ENCODE measurements around the gene MTAP. TPM values are rescaled to one million over a fixed set of nuclear protein-coding genes. Genes with fewer than 3 reads are reported as not detected.
"Not testable (repeated sequence)": the region's sequence is repeated elsewhere in the genome, so short reads cannot be mapped to it uniquely, and the experiment has no call there.

MTAP gene
- total RNA-seq, 1 experiment from 2014 or later = 20.3 TPM

GRCh38 chr9:21927752-21928151, 125.3 kb downstream of the MTAP start:
- H3K36me3 ChIP-seq = no peaks in the 10 kb centered on the region
- no peak for DNase-seq (ENCODE audit: low read depth in 1 of 2, low spot score in 2 of 2)
- H3K4me1 ChIP-seq (replicated peaks) = no peaks in the 10 kb centered on the region

GRCh38 chr9:21931428-21931827, 129.0 kb downstream of the MTAP start:
- H3K27ac ChIP-seq = no peak overlapping the region
- no peak overlapping the region for H3K4me3 ChIP-seq
- DNase-seq (ENCODE audit: low read depth in 1 of 2, low spot score in 2 of 2) = no peak
- no peaks in the 10 kb centered on the region for H3K36me3 ChIP-seq
- H3K4me1 ChIP-seq (replicated peaks) = no peaks in the 10 kb centered on the region
- H3K9me3 ChIP-seq (replicated peaks) = no peaks in the 10 kb centered on the region
- H3K27me3 ChIP-seq (replicated peaks) = no peaks in the 10 kb centered on the region

More at GRCh38 chr9:21927752-21928151, 125.3 kb downstream of the MTAP start:
- no peaks in the 10 kb centered on the region for H3K27me3 ChIP-seq (replicated peaks)
- H3K4me3 ChIP-seq = no peak overlapping the region
- H3K9me3 ChIP-seq (replicated peaks) = no peaks in the 10 kb centered on the region
- no peak overlapping the region for H3K27ac ChIP-seq

DNA sequence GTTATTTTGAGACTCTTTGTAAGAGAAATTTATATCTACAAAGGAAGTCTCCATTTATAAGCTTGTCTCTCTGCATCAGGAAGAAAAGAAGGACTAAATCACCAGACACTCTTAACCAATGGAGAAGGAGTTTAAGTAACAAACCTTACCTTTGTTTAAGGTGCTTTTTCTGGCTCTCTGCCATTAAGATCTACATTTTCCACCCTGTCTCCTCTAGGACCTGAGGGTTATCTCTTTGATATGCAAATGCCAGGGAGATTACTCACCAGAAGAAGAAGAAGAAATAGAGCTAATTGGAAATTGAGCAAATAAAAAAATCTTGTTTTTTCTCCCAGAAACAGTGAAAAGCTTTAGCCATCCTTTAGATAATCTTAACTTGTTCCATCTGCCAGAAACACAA, 130.8 kb downstream of the MTAP start:
- H3K27ac ChIP-seq = no peak overlapping the region
- no peak for DNase-seq (ENCODE audit: low read depth in 1 of 2, low spot score in 2 of 2)
- H3K4me3 ChIP-seq = no peak overlapping the region
- H3K27me3 ChIP-seq (replicated peaks) = no peaks in the 10 kb centered on the region
- no peaks in the 10 kb centered on the region for H3K36me3 ChIP-seq
- H3K9me3 ChIP-seq (replicated peaks) = no peaks in the 10 kb centered on the region
- H3K4me1 ChIP-seq (replicated peaks) = no peaks in the 10 kb centered on the region

DNA sequence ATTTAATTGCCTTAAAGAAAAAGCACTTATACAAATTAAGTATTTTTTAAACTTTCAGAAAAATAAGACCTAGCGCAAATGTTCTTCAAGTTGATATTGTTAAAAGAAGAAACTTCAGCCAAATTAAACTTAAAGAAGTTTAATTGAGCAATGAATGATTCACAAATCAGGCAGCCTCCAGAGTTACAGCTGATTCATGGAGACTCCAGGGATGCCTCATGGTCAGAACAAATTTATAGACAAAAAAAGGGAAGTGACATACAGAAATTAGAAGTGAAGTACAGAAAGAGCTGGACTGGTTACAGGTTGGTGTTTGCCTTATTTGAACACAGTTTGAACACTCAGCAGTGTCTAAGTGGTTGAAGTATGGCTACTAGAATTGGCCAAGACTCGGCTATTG, 131.4 kb downstream of the MTAP start:
- no peaks in the 10 kb centered on the region for H3K4me1 ChIP-seq (replicated peaks)
- H3K27me3 ChIP-seq (replicated peaks) = no peaks in the 10 kb centered on the region
- no peak for DNase-seq (ENCODE audit: low read depth in 1 of 2, low spot score in 2 of 2)
- no peak overlapping the region for H3K4me3 ChIP-seq
- H3K9me3 ChIP-seq (replicated peaks) = no peaks in the 10 kb centered on the region
- no peak overlapping the region for H3K27ac ChIP-seq
- H3K36me3 ChIP-seq = no peaks in the 10 kb centered on the region

DNA sequence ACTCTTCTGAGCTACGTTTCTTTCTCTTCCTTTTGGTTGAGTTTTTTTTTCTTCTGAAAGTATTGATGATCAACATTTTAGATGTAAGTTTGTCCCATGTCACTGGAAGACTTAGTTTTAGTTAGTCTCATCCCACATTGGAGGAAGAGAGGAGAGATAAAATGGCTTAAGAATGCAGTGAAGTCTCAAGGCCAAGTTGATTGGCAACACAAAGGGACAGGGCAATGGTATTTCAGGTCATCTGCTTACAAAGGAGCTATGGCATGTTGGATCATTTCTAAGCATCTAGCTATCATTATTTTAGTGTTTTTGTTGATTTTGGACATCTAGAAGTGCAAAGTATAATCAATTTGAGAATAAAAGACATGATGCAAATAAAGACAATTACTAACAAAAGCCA, 133.2 kb downstream of the MTAP start:
- Histone ChIP-seq H3K4me3 (no peak overlapping the region), H3K27me3 (replicated peaks) (no peaks in the 10 kb centered on the region), H3K4me1 (replicated peaks) (no peaks in the 10 kb centered on the region), H3K27ac (no peak overlapping the region), H3K9me3 (replicated peaks) (no peaks in the 10 kb centered on the region), H3K36me3 (no peaks in the 10 kb centered on the region)
- no peak for DNase-seq (ENCODE audit: low read depth in 1 of 2, low spot score in 2 of 2)

DNA sequence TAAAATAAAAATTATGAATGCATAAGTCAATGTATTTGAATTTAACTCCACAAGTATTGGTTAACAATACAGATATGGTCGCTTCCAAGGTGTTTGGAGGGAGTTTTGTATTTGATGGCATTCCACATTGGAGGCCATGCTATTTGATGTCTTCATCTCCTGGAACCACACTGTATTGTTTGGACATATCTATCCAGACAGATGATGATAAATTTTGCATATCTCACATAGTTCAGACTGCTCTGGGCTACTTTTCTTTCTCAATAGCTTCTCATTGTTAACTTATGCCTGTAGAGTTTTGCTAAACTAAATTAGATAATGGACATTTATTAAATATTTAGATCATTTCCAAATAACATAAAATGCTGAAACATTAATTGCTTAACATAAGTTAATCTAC, 133.7 kb downstream of the MTAP start:
- Histone ChIP-seq H3K4me3 (no peak overlapping the region), H3K9me3 (replicated peaks) (no peaks in the 10 kb centered on the region), H3K4me1 (replicated peaks) (no peaks in the 10 kb centered on the region), H3K27ac (no peak overlapping the region), H3K27me3 (replicated peaks) (no peaks in the 10 kb centered on the region), H3K36me3 (no peaks in the 10 kb centered on the region)
- DNase-seq (ENCODE audit: low read depth in 1 of 2, low spot score in 2 of 2) = no peak

DNA sequence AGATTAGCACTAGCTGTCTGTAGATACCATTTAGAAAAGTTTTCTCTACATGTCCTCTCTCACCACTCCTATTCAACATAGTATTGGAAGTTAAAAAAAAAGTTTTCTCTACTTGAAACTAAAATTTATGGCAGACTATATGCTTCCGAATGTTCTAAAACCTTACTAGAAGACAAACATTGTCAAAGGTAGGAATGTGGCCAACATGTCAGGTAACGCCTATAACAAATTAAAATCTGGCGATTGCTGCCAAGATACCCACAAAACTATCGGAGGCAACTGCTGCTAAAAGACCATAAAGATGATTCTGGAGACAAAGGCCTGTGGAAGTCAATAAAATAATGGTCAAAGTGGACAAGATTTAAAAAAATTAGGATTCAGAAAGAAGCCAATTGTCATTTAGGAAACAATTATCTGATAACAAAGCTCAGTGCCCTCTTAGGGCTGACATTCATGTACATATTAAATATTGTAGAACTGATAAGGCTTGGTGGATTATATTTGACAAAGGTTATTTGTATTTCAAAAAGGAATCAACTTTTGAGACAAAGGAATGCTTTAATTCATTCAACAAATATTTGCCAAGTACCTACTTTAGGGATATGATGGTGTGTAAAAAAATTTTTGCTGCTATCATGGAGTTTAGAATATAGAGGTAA, 139.0 kb downstream of the MTAP start:
- Histone ChIP-seq H3K27ac (no peak overlapping the region), H3K9me3 (replicated peaks) (no peaks in the 10 kb centered on the region), H3K4me3 (no peak overlapping the region), H3K36me3 (no peaks in the 10 kb centered on the region), H3K27me3 (replicated peaks) (no peaks in the 10 kb centered on the region), H3K4me1 (replicated peaks) (no peaks in the 10 kb centered on the region)
- no peak for DNase-seq (ENCODE audit: low read depth in 1 of 2, low spot score in 2 of 2)

DNA sequence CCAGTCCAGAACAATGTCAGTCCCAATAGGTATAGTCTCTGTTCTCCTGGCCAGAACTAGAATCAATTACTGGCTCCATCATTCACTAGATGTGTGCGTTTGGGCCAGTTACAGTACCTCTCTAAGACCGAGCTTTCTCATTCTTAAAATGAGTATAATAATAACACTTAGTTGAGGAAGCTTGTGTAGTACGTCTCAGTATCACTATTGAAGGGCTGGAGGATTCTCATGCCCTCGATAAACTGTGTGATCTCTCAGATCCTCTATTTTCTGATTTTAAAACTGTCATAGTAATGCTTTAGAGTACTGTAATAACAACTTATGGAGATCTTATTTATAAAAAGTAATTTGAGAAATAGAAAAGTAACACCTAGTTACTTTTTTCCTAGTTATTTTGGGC, 141.0 kb downstream of the MTAP start:
- H3K4me1 ChIP-seq (replicated peaks) = no peaks in the 10 kb centered on the region
- H3K27me3 ChIP-seq (replicated peaks) = no peaks in the 10 kb centered on the region
- H3K4me3 ChIP-seq = no peak overlapping the region
- H3K36me3 ChIP-seq = no peaks in the 10 kb centered on the region
- DNase-seq (ENCODE audit: low read depth in 1 of 2, low spot score in 2 of 2) = no peak
- no peaks in the 10 kb centered on the region for H3K9me3 ChIP-seq (replicated peaks)
- H3K27ac ChIP-seq = no peak overlapping the region

GRCh38 chr9:21945606-21946005, 143.2 kb downstream of the MTAP start:
- Histone ChIP-seq H3K27me3 (replicated peaks) (no peaks in the 10 kb centered on the region), H3K9me3 (replicated peaks) (no peaks in the 10 kb centered on the region), H3K4me3 (no peak overlapping the region), H3K4me1 (replicated peaks) (no peaks in the 10 kb centered on the region), H3K27ac (no peak overlapping the region), H3K36me3 (no peaks in the 10 kb centered on the region)
- no peak for DNase-seq (ENCODE audit: low read depth in 1 of 2, low spot score in 2 of 2)

DNA sequence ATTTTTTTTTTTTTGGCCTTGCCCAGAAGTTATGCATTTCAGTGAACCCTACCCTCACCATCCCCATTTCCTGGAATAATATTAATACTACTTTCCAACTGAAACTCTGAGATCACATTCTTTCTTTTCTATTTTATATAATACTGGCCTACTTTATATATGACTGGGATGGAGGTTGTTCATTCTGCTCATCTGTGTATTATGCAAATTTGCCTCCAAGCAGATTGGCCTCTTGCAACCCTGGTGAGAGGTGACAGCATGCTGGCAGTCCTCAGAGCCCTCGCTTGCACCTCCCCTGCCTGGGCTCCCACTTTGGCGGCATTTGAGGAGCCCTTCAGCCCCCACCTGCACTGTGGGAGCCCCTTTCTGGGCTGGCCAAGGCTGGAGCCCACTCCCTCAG, 156.4 kb downstream of the MTAP start:
- no peaks in the 10 kb centered on the region for H3K4me1 ChIP-seq (replicated peaks)
- H3K4me3 ChIP-seq = no peak overlapping the region
- no peaks in the 10 kb centered on the region for H3K9me3 ChIP-seq (replicated peaks)
- no peaks in the 10 kb centered on the region for H3K27me3 ChIP-seq (replicated peaks)
- no peaks in the 10 kb centered on the region for H3K36me3 ChIP-seq
- no peak overlapping the region for H3K27ac ChIP-seq
- no peak for DNase-seq (ENCODE audit: low read depth in 1 of 2, low spot score in 2 of 2)

GRCh38 chr9:21959268-21959667, 156.8 kb downstream of the MTAP start:
- DNase-seq (ENCODE audit: low read depth in 1 of 2, low spot score in 2 of 2); H3K4me3 ChIP-seq; H3K27ac ChIP-seq; H3K9me3 ChIP-seq (replicated peaks); H3K27me3 ChIP-seq (replicated peaks); H3K4me1 ChIP-seq (replicated peaks); H3K36me3 ChIP-seq: not testable (repeated sequence)

GRCh38 chr9:21961569-21961968, 159.1 kb downstream of the MTAP start:
- H3K36me3 ChIP-seq = no peaks in the 10 kb centered on the region
- no peaks in the 10 kb centered on the region for H3K4me1 ChIP-seq (replicated peaks)
- no peaks in the 10 kb centered on the region for H3K27me3 ChIP-seq (replicated peaks)
- H3K27ac ChIP-seq = no peak overlapping the region
- H3K4me3 ChIP-seq = no peak overlapping the region
- DNase-seq (ENCODE audit: low read depth in 1 of 2, low spot score in 2 of 2) = no peak
- H3K9me3 ChIP-seq (replicated peaks) = no peaks in the 10 kb centered on the region

DNA sequence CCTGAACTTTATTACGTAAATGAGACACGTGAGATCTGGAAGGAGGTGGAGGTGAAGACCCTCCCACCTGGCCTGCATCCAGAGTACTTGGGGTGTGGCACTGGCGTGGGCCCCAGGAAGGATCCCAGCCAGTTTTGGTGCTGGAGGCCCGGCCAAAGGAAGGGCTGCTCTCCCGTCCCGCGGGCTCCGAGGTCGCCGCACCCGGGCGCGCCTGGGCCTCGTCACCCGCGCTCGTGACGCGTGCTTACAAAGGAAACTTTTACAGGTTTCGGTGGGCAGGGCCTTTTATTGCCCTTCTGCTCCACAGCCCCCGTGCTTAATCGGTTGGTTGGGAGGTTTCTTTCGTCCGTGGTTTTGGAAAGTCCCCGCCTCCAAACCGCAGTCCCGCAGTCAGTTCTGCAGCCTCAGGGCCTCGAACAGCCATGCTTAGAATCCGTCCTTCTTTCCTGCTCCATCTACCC, 162.5 kb downstream of the MTAP start:
- Histone ChIP-seq H3K4me3 (no peak overlapping the region), H3K4me1 (replicated peaks) (no peaks in the 10 kb centered on the region), H3K9me3 (replicated peaks) (no peaks in the 10 kb centered on the region), H3K27me3 (replicated peaks) (no peaks in the 10 kb centered on the region), H3K36me3 (peaks cover 23% of the 10 kb centered on the region), H3K27ac (no peak overlapping the region)
- no peak for DNase-seq (ENCODE audit: low read depth in 1 of 2, low spot score in 2 of 2)

DNA sequence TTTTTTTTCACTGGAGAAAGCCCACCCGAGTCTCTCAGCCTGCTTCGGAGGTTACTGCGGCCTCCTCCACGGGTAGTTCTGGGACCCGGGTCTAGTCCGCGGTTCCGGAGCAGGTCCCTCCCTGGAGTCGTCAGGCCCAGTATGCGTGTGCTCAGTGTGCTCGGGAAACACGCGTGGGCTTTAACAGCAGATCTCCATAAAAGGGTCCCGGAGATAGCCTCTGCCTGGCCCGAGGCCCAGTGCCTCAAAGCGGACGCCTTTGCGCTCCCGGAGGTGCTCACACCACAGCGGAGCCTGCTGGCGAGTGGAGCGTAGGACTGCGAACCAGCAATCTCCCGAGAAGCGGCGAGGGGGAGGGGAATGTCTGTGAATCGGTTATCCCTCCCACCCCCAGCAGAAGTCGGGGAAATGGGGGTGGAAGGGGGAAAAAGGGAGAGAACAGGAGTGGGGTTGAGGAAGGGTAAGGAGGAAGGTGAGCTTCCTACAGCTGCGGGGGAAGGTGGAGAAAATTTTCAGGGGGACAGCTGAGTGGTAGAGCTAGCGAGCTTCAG, 163.0 kb downstream of the MTAP start:
- no peak for DNase-seq (ENCODE audit: low read depth in 1 of 2, low spot score in 2 of 2)
- H3K27ac ChIP-seq = no peak overlapping the region

More for the DNA sequence above, 163.0 kb downstream of the MTAP start:
- Histone ChIP-seq H3K36me3 (peaks cover 28% of the 10 kb centered on the region), H3K4me1 (replicated peaks) (no peaks in the 10 kb centered on the region), H3K4me3 (no peak overlapping the region), H3K9me3 (replicated peaks) (no peaks in the 10 kb centered on the region), H3K27me3 (replicated peaks) (no peaks in the 10 kb centered on the region)
